Measurements from ENCODE around the gene UPF3A.
A peak's percentile ranks its signal among the peaks of the same experiment; 100 is the strongest.

UPF3A gene

DNA sequence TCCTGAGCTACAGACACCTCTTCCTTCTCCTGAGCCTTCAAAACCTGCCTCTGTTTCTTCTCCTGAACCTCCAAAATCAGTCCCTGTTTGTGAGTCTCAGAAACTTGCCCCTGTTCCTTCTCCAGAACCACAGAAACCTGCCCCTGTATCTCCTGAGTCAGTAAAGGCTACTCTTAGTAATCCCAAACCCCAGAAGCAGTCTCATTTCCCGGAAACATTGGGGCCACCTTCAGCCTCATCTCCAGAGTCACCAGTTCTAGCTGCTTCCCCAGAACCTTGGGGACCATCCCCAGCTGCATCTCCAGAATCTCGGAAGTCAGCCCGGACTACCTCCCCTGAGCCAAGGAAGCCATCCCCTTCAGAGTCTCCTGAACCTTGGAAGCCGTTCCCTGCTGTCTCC lies 42.9 kb downstream of the UPF3A start:
- no peak for DNase-seq (ENCODE audit: low read depth in 1 of 2, low spot score in 1 of 2)
- H3K27ac ChIP-seq (replicated peaks) = peak overlapping the region; percentile 32; the same call in 1 of the 2 replicates
- TF ChIP-seq, protein P1, sequence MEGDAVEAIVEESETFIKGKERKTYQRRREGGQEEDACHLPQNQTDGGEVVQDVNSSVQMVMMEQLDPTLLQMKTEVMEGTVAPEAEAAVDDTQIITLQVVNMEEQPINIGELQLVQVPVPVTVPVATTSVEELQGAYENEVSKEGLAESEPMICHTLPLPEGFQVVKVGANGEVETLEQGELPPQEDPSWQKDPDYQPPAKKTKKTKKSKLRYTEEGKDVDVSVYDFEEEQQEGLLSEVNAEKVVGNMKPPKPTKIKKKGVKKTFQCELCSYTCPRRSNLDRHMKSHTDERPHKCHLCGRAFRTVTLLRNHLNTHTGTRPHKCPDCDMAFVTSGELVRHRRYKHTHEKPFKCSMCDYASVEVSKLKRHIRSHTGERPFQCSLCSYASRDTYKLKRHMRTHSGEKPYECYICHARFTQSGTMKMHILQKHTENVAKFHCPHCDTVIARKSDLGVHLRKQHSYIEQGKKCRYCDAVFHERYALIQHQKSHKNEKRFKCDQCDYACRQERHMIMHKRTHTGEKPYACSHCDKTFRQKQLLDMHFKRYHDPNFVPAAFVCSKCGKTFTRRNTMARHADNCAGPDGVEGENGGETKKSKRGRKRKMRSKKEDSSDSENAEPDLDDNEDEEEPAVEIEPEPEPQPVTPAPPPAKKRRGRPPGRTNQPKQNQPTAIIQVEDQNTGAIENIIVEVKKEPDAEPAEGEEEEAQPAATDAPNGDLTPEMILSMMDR (IDR thresholded peaks at IDR 0.05; ENCODE audit: insufficient read depth, low read length) = no peak
- TF ChIP-seq, protein P2, sequence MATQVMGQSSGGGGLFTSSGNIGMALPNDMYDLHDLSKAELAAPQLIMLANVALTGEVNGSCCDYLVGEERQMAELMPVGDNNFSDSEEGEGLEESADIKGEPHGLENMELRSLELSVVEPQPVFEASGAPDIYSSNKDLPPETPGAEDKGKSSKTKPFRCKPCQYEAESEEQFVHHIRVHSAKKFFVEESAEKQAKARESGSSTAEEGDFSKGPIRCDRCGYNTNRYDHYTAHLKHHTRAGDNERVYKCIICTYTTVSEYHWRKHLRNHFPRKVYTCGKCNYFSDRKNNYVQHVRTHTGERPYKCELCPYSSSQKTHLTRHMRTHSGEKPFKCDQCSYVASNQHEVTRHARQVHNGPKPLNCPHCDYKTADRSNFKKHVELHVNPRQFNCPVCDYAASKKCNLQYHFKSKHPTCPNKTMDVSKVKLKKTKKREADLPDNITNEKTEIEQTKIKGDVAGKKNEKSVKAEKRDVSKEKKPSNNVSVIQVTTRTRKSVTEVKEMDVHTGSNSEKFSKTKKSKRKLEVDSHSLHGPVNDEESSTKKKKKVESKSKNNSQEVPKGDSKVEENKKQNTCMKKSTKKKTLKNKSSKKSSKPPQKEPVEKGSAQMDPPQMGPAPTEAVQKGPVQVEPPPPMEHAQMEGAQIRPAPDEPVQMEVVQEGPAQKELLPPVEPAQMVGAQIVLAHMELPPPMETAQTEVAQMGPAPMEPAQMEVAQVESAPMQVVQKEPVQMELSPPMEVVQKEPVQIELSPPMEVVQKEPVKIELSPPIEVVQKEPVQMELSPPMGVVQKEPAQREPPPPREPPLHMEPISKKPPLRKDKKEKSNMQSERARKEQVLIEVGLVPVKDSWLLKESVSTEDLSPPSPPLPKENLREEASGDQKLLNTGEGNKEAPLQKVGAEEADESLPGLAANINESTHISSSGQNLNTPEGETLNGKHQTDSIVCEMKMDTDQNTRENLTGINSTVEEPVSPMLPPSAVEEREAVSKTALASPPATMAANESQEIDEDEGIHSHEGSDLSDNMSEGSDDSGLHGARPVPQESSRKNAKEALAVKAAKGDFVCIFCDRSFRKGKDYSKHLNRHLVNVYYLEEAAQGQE (IDR thresholded peaks at IDR 0.05; ENCODE audit: insufficient replicate concordance, low read depth) = no peak
- TF ChIP-seq GABPA (IDR thresholded peaks at IDR 0.05; ENCODE audit: low read depth) = no peak
- no peak for TF ChIP-seq POLR2AphosphoS5 (IDR thresholded peaks at IDR 0.05; ENCODE audit: low read depth)
- no peak for TF ChIP-seq SPI1 (IDR thresholded peaks at IDR 0.05; ENCODE audit: borderline replicate concordance, low read depth)
- no peaks in the 10 kb centered on the region for H3K27me3 ChIP-seq (ENCODE audit: insufficient read depth, poor library complexity, severe bottlenecking)
- H3K4me3 ChIP-seq (replicated peaks; ENCODE audit: insufficient read depth, low read length) = no peak overlapping the region

DNA sequence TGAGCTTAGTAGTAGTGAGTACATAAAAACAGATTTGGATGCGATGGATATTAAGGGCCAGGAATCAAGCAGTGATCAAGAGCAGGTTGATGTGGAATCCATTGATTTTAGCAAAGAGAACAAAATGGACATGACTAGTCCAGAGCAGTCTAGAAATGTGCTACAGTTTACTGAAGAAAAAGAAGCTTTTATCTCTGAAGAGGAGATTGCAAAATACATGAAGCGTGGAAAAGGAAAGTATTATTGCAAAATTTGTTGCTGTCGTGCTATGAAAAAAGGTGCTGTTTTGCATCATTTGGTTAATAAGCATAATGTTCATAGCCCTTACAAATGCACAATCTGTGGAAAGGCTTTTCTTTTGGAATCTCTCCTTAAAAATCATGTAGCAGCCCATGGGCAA lies 44.3 kb downstream of the UPF3A start:
- TF ChIP-seq POLR2AphosphoS5 (IDR thresholded peaks at IDR 0.05; ENCODE audit: low read depth) (no peak), SPI1 (IDR thresholded peaks at IDR 0.05; ENCODE audit: borderline replicate concordance, low read depth) (no peak), GABPA (IDR thresholded peaks at IDR 0.05; ENCODE audit: low read depth) (no peak)
- TF ChIP-seq, protein P1 (IDR thresholded peaks at IDR 0.05; ENCODE audit: insufficient read depth, low read length) = no peak
- TF ChIP-seq, protein P2 (IDR thresholded peaks at IDR 0.05; ENCODE audit: insufficient replicate concordance, low read depth) = no peak
- Histone ChIP-seq H3K27me3 (ENCODE audit: insufficient read depth, poor library complexity, severe bottlenecking) (no peaks in the 10 kb centered on the region), H3K27ac (replicated peaks) (peak overlapping the region; percentile 32), H3K4me3 (replicated peaks; ENCODE audit: insufficient read depth, low read length) (no peak overlapping the region)
- peak; percentile 43 to 55 for DNase-seq (ENCODE audit: low read depth in 1 of 2, low spot score in 1 of 2)

DNA sequence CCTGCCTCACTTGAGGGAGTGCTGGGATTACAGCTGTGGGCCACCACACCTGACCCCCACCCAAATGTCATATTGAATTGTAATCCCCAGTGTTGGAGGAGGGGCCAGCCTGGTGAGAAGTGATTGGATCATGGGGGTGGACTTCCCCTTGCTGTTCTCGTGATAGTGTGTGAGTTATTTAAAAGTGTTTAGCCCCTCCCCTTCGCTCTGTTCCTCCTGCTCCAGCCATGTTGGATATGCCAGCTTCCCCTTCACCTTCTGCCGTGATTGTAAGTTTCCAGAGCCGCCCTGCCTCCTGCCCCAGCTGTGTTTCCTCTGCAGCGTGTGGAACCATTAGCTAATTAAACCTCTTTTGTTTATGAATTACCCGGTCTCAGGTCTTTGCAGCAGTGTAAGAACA lies 46.6 kb downstream of the UPF3A start:
- TF ChIP-seq POLR2AphosphoS5 (IDR thresholded peaks at IDR 0.05; ENCODE audit: low read depth) = no peak
- TF ChIP-seq, protein P2 (IDR thresholded peaks at IDR 0.05; ENCODE audit: insufficient replicate concordance, low read depth) = no peak
- TF ChIP-seq, protein P1 (IDR thresholded peaks at IDR 0.05; ENCODE audit: insufficient read depth, low read length) = no peak
- TF ChIP-seq GABPA (IDR thresholded peaks at IDR 0.05; ENCODE audit: low read depth) = no peak
- TF ChIP-seq SPI1 (IDR thresholded peaks at IDR 0.05; ENCODE audit: borderline replicate concordance, low read depth) = no peak
- no peak overlapping the region for H3K27ac ChIP-seq (replicated peaks)

More for the DNA sequence above, 46.6 kb downstream of the UPF3A start:
- no peak for DNase-seq (ENCODE audit: low read depth in 1 of 2, low spot score in 1 of 2)
- no peaks in the 10 kb centered on the region for H3K27me3 ChIP-seq (ENCODE audit: insufficient read depth, poor library complexity, severe bottlenecking)
- H3K4me3 ChIP-seq (replicated peaks; ENCODE audit: insufficient read depth, low read length) = no peak overlapping the region

All from HL-60 (cell line).